Astrocyte of the spinal cord (primary cell): ENCODE measurements around the gene CSRP2.

Experiments used
- DNase-seq: peaks from one replicate; pipeline ENCODE4 v3.0.0; 2011; ENCODE audit warnings: low read depth, low spot score
- H3K4me3 ChIP-seq: 2 replicates; pipeline ENCODE4 v1.5.1; 2011; ENCODE audit warnings: low read depth, mild to moderate bottlenecking, low read length, moderate library complexity
- in situ Hi-C: cut with HindIII; loops from 2 replicates; pipeline ENCODE4 v1.10.0; 2017; ENCODE audit warnings: low sequenced_read_pairs
- TF ChIP-seq, protein P1 (sequence below): IDR thresholded peaks from 2 replicates; pipeline ENCODE4 v1.5.1; 2012; ENCODE audit warnings: low read depth, mild to moderate bottlenecking, low read length, inconsistent platforms

The CSRP2 gene

DNA sequence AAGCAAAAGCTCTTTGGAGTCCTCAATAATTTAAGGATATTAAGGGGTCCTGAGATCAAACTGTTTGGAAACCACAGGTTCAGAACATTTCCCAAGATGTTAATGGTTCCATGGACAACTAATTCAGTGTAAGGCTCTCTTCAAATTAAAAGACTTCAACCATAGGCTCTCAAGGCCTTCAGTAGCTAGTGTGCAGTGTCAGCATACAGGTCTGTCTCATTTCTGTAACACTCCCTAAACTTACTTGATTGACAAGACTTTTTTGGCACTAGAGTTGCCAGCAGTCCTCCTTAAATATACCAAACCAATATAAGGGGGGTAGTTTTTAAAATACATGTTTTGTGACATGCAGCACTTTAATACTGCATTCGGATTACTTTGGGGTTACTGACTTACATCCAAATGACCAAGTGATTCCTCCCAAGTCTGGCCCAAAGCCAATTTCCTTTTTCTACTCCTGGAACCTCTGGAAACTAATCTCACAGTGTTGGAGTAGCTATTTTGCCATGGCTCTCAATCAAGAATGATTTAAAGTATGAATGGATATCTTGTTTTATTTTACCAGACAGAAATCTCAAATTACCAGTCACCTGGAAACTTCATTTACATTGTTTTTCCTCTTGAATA lies 22.7 kb downstream of the CSRP2 start:
- in situ Hi-C loops: no loop called here
- no peak for DNase-seq
- TF ChIP-seq, protein P1, sequence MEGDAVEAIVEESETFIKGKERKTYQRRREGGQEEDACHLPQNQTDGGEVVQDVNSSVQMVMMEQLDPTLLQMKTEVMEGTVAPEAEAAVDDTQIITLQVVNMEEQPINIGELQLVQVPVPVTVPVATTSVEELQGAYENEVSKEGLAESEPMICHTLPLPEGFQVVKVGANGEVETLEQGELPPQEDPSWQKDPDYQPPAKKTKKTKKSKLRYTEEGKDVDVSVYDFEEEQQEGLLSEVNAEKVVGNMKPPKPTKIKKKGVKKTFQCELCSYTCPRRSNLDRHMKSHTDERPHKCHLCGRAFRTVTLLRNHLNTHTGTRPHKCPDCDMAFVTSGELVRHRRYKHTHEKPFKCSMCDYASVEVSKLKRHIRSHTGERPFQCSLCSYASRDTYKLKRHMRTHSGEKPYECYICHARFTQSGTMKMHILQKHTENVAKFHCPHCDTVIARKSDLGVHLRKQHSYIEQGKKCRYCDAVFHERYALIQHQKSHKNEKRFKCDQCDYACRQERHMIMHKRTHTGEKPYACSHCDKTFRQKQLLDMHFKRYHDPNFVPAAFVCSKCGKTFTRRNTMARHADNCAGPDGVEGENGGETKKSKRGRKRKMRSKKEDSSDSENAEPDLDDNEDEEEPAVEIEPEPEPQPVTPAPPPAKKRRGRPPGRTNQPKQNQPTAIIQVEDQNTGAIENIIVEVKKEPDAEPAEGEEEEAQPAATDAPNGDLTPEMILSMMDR: no peak
- no peak overlapping the region for H3K4me3 ChIP-seq

- in situ Hi-C loops: no loop called here
- TF ChIP-seq, protein P1: no peak
- no peak overlapping the region for H3K4me3 ChIP-seq
- DNase-seq: no peak
Observed at GRCh38 chr12:76855271-76855670, 23.5 kb downstream of the CSRP2 start.

DNA sequence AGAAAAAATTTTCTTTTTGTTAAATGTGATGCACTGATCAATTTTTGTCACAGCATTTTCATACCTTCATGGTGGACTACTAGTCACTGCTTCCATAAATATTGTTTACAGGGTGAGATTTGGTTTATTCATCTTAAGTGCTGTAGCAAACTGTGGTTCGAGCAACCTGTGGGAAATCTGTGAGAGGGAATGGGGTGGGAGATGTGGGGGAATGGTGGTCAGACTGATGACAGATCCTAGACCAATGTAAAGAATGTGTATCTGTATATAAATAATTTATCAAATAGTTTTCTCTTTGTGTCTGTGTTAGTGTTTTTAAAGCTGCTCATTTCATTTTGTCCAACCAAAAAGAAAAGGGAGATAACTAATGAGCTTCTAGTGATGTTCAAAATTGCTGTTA lies 26.7 kb downstream of the CSRP2 start:
- in situ Hi-C loops: no loop called here
- no peak for DNase-seq
- no peak overlapping the region for H3K4me3 ChIP-seq
- TF ChIP-seq, protein P1: no peak

- TF ChIP-seq, protein P1: no peak
- in situ Hi-C loops: no loop called here
- H3K4me3 ChIP-seq: no peak overlapping the region
- no peak for DNase-seq
Observed at GRCh38 chr12:76848132-76848531, 30.7 kb downstream of the CSRP2 start.

DNA sequence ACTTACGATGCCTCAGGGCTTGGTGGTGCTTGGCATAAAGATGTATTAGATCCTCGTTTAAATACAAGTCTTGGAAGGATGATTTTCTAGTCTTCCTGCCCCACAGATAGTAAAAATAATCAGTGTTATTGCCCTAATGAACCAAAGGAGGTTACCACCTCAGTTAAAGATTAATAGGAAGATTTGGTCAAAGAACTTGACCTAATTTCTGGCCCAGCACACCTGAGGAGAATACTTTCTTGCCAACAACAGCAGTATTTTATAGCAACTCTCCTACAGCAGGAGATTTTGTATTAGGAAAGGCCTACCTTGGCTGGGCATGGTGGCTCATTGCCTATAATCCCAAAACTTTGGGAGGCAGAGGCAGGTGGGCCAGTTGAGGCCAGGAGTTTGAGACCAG lies 31.6 kb downstream of the CSRP2 start:
- TF ChIP-seq, protein P1: no peak

GRCh38 chr12:76836633-76837032 lies 42.2 kb downstream of the CSRP2 start:
- no peak overlapping the region for H3K4me3 ChIP-seq
- in situ Hi-C loops: no loop called here
- TF ChIP-seq, protein P1: no peak
- no peak for DNase-seq

More for the DNA sequence above, 31.6 kb downstream of the CSRP2 start:
- no peak overlapping the region for H3K4me3 ChIP-seq
- no peak for DNase-seq
- in situ Hi-C loops: no loop called here
